ENCODE measurements around the gene RASSF10. TPM values are rescaled to one million over a fixed set of nuclear protein-coding genes. Genes with fewer than 3 reads are reported as not detected.

The RASSF10 gene
- total RNA-seq, 1 experiment from 2014 or later: 3.2 TPM

DNA sequence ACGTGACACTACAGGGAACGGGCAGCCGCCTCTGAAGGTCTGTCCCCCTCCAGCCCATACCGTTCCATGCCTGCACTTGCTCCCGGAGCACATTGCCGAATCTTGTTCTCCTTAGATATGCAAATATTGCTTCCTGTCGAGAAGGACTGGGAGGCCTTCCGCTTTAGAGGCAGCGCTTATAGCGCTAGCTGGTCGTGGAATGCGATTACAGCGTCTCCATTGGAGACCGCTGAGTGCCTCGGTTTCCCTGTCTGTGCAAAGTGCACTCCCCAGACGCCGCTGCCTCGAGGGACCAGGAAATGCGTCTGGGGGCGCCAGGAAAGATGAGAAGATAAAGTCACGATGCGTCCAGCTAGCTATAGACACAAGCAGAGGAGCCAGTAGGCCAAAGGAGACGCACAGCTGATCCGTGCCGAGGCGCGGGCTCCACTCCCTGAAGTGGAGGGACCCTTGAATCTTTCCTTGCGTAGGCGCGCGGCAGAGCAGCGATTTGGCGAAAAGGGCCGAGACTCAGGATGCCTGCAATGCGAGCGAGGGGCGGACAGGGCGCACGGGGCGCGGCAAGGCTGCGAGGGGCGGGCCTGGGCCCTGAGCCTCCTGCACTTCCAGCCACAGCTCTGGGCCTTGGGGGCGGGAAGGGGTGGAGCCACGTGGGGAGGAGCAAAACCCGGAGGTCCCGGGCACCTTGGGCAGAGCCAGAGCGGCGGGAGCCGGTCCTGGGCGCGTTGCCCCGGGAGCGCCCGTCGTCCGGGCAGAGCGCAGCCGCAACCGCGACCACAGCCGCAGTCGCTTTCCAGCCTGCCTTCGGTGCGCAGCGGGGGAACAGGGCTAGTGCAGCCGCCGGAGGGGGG is at the start of gene RASSF10 (continued):
- TF ChIP-seq GTF2I (CRISPR knock-in tag; conservative IDR thresholded peaks at IDR 0.05) (no peak), CBFB (CRISPR knock-in tag; IDR thresholded peaks at IDR 0.05; ENCODE audit: low read depth) (no peak), SP1 (CRISPR knock-in tag; conservative IDR thresholded peaks at IDR 0.05) (peak; percentile 93), ESRRA (CRISPR knock-in tag; IDR thresholded peaks at IDR 0.05; ENCODE audit: borderline replicate concordance) (no peak)
- TF ChIP-seq, protein P1, sequence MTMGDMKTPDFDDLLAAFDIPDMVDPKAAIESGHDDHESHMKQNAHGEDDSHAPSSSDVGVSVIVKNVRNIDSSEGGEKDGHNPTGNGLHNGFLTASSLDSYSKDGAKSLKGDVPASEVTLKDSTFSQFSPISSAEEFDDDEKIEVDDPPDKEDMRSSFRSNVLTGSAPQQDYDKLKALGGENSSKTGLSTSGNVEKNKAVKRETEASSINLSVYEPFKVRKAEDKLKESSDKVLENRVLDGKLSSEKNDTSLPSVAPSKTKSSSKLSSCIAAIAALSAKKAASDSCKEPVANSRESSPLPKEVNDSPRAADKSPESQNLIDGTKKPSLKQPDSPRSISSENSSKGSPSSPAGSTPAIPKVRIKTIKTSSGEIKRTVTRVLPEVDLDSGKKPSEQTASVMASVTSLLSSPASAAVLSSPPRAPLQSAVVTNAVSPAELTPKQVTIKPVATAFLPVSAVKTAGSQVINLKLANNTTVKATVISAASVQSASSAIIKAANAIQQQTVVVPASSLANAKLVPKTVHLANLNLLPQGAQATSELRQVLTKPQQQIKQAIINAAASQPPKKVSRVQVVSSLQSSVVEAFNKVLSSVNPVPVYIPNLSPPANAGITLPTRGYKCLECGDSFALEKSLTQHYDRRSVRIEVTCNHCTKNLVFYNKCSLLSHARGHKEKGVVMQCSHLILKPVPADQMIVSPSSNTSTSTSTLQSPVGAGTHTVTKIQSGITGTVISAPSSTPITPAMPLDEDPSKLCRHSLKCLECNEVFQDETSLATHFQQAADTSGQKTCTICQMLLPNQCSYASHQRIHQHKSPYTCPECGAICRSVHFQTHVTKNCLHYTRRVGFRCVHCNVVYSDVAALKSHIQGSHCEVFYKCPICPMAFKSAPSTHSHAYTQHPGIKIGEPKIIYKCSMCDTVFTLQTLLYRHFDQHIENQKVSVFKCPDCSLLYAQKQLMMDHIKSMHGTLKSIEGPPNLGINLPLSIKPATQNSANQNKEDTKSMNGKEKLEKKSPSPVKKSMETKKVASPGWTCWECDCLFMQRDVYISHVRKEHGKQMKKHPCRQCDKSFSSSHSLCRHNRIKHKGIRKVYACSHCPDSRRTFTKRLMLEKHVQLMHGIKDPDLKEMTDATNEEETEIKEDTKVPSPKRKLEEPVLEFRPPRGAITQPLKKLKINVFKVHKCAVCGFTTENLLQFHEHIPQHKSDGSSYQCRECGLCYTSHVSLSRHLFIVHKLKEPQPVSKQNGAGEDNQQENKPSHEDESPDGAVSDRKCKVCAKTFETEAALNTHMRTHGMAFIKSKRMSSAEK (CRISPR knock-in tag; IDR thresholded peaks at IDR 0.05; ENCODE audit: borderline replicate concordance): no peak
- TF ChIP-seq, protein P2, sequence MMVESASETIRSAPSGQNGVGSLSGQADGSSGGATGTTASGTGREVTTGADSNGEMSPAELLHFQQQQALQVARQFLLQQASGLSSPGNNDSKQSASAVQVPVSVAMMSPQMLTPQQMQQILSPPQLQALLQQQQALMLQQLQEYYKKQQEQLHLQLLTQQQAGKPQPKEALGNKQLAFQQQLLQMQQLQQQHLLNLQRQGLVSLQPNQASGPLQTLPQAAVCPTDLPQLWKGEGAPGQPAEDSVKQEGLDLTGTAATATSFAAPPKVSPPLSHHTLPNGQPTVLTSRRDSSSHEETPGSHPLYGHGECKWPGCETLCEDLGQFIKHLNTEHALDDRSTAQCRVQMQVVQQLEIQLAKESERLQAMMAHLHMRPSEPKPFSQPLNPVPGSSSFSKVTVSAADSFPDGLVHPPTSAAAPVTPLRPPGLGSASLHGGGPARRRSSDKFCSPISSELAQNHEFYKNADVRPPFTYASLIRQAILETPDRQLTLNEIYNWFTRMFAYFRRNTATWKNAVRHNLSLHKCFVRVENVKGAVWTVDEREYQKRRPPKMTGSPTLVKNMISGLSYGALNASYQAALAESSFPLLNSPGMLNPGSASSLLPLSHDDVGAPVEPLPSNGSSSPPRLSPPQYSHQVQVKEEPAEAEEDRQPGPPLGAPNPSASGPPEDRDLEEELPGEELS (CRISPR knock-in tag; IDR thresholded peaks at IDR 0.05): no peak

DNA sequence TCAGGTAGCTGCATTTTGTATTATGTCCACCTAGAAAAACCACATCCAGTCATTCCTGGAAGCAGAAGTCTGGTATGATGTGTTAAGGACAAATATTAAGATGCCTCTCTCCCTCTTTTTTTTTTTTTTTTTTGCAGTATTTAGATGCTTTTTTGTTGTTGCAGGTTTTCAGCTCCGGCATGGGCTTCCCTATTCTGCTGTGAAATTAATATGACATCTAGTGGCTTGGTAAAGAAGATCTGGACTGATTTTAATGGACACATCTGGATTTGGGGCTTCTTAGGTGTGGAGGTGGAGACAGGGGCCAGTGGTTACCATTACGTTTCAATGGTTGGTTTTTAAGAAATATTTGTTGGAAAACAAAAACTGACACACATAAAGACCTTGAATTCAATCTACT is 47.5 kb upstream of the RASSF10 start:
- ChIA-PET POLR2A (interaction anchor here (0.6 kb wide), 1 partner anchor 672 kb away, joined by 3 read pairs; no protein-coding TSS in a partner anchor), CTCF (interaction anchor here (0.6 to 6.8 kb wide), 5 partner anchors 20 to 631 kb away, joined by 3 to 61 read pairs (median 7); no protein-coding TSS in a partner anchor)
- ATAC-seq: no peak
- TF ChIP-seq TCF7 (CRISPR knock-in tag; IDR thresholded peaks at IDR 0.05; ENCODE audit: low read depth): no peak
- no peak for TF ChIP-seq NR1H2 (CRISPR knock-in tag; IDR thresholded peaks at IDR 0.05)
- no peak for TF ChIP-seq ZNF232 (CRISPR knock-in tag; IDR thresholded peaks at IDR 0.05)
- no peak for TF ChIP-seq NFATC4 (CRISPR knock-in tag; IDR thresholded peaks at IDR 0.05)
- no peak for TF ChIP-seq MYBL2 (CRISPR knock-in tag; IDR thresholded peaks at IDR 0.05)
- TF ChIP-seq TEAD4 (CRISPR knock-in tag; IDR thresholded peaks at IDR 0.05): no peak
- TF ChIP-seq ELF4 (CRISPR knock-in tag; IDR thresholded peaks at IDR 0.05; ENCODE audit: low read depth): no peak
- no peak for TF ChIP-seq ZNF317 (CRISPR knock-in tag; IDR thresholded peaks at IDR 0.05; ENCODE audit: borderline replicate concordance, low read depth)
- TF ChIP-seq, protein P3, sequence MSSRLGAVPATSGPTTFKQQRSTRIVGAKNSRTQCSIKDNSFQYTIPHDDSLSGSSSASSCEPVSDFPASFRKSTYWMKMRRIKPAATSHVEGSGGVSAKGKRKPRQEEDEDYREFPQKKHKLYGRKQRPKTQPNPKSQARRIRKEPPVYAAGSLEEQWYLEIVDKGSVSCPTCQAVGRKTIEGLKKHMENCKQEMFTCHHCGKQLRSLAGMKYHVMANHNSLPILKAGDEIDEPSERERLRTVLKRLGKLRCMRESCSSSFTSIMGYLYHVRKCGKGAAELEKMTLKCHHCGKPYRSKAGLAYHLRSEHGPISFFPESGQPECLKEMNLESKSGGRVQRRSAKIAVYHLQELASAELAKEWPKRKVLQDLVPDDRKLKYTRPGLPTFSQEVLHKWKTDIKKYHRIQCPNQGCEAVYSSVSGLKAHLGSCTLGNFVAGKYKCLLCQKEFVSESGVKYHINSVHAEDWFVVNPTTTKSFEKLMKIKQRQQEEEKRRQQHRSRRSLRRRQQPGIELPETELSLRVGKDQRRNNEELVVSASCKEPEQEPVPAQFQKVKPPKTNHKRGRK (CRISPR knock-in tag; IDR thresholded peaks at IDR 0.05; ENCODE audit: borderline replicate concordance): no peak
- Mint-ChIP-seq H3K9me3 (no peaks in the 10 kb centered on the region), H3K4me3 (no peak overlapping the region), H3K27me3 (ENCODE audit: low read depth) (peaks cover 2% of the 10 kb centered on the region; the same call in 1 of the 2 replicates), H3K36me3 (no peaks in the 10 kb centered on the region), H3K27ac (no peak overlapping the region), H3K4me1 (0 out of 2 replicates have a peak, but pooled peaks cover 7% of the 10 kb centered on the region)
- DNase-seq (ENCODE audit: low spot score): no peak
